H1 (cell line): ENCODE data around the gene FGGY. TPM values are rescaled to one million over a fixed set of nuclear protein-coding genes. Genes with fewer than 3 reads are reported as not detected.

Source experiments
- CTCF ChIA-PET: fragments of 300-600 bp; sonication (Branson Sonifier 250); formaldehyde crosslinking; loops from one replicate; lab custom pipeline; 2021; ENCODE audit not compliant: partially characterized antibody; lab: Charles Lee
- POLR2A ChIA-PET: fragments of 300-600 bp; sonication (Branson Sonifier 250); formaldehyde crosslinking; loops from one replicate; lab custom pipeline; 2021; ENCODE audit warnings: inconsistent platforms; ENCODE audit not compliant: partially characterized antibody; lab: Charles Lee
- DNase-seq, 2 experiments: peaks; one replicate each; pipeline versions ENCODE4 v3.0.0 to v3.0.0-alpha.2; 2010 to 2022; ENCODE audit warnings: low spot score in 2 of 2, low read depth in 1 of 2, mixed read lengths in 1 of 2
- FAIRE-seq: peaks from 2 replicates; lab custom pipeline; 2011; peaks lifted over from hg19 to GRCh38; lab: Jason Lieb, UNC
- H2AFZ ChIP-seq: 2 replicates; pipeline ENCODE4 v1.8.1; 2012; ENCODE audit warnings: low read length, inconsistent platforms
- H2AK5ac ChIP-seq: 2 replicates; pipeline ENCODE4 v1.6.1; 2013; ENCODE audit warnings: low read depth, low read length
- H2BK120ac ChIP-seq: replicated peaks from 2 replicates; pipeline ENCODE3; 2013; ENCODE audit warnings: low read depth, low read length, inconsistent platforms
- H2BK12ac ChIP-seq: 2 replicates; pipeline ENCODE4 v1.6.1; 2013; ENCODE audit warnings: low read depth, low read length
- H2BK15ac ChIP-seq: 2 replicates; pipeline ENCODE4 v1.6.1; 2013; ENCODE audit warnings: low read length
- H2BK20ac ChIP-seq: 2 replicates; pipeline ENCODE4 v1.6.1; 2013; ENCODE audit warnings: low read length
- H2BK5ac ChIP-seq: 2 replicates; pipeline ENCODE4 v1.6.1; 2013; ENCODE audit warnings: low read depth, low read length
- H3K14ac ChIP-seq: 2 replicates; pipeline ENCODE4 v1.6.1; 2013; ENCODE audit warnings: inconsistent platforms; ENCODE audit not compliant: insufficient read length
- H3K18ac ChIP-seq: 2 replicates; pipeline ENCODE4 v1.6.1; 2013; ENCODE audit warnings: low read length; ENCODE audit errors: extremely low read depth
- H3K23ac ChIP-seq: 2 replicates; pipeline ENCODE4 v1.6.1; 2013; ENCODE audit warnings: inconsistent platforms; ENCODE audit not compliant: insufficient read length
- H3K23me2 ChIP-seq: 2 replicates; pipeline ENCODE4 v1.6.1; 2013; ENCODE audit warnings: low read depth, low read length
- H3K27ac ChIP-seq: 2 replicates; pipeline ENCODE4 v1.6.1; 2011; ENCODE audit warnings: low read depth, low read length, inconsistent platforms
- H3K27me3 ChIP-seq, 4 experiments: replicated peaks in 1 of 4; 1 replicate in 1 of 4; 2 replicates in 3 of 4; pipeline versions ENCODE4 v1.6.1 to v1.8.1; 2011 to 2013; ENCODE audit warnings: low read length in 3 of 4, mild to moderate bottlenecking in 3 of 4, inconsistent platforms in 2 of 4, mixed read lengths in 2 of 4, moderate library complexity in 1 of 4; ENCODE audit not compliant: control insufficient read depth in 3 of 4, insufficient read depth in 3 of 4; ENCODE audit errors: extremely low read depth in 1 of 4
- H3K36me3 ChIP-seq, 4 experiments: 2 replicates each; pipeline versions ENCODE4 v1.6.1 to v1.8.1; 2011 to 2013; ENCODE audit warnings: mild to moderate bottlenecking in 4 of 4, low read length in 3 of 4, moderate library complexity in 2 of 4, control low read depth in 1 of 4, inconsistent platforms in 1 of 4; ENCODE audit not compliant: insufficient read depth in 4 of 4, control insufficient read depth in 2 of 4
- H3K4ac ChIP-seq: replicated peaks from 2 replicates; pipeline ENCODE3; 2013; ENCODE audit warnings: low read length, low read depth, mixed read lengths, inconsistent platforms; ENCODE audit not compliant: insufficient read length
- H3K4me1 ChIP-seq, 4 experiments: replicated peaks in 1 of 4; 1 replicate in 1 of 4; 2 replicates in 3 of 4; pipeline versions ENCODE4 v1.6.1 to v1.8.1; 2011 to 2013; ENCODE audit warnings: low read length in 3 of 4, inconsistent platforms in 2 of 4, mixed read lengths in 1 of 4; ENCODE audit not compliant: insufficient read depth in 4 of 4, control insufficient read depth in 3 of 4
- H3K4me2 ChIP-seq, 2 experiments: 2 replicates each; pipeline versions ENCODE4 v1.6.1 to v1.8.1; 2011 to 2013; ENCODE audit warnings: low read depth in 2 of 2, low read length in 2 of 2, control low read depth in 1 of 2, inconsistent platforms in 1 of 2, mild to moderate bottlenecking in 1 of 2; ENCODE audit not compliant: insufficient read depth in 1 of 2
- H3K4me3 ChIP-seq, 4 experiments: fragments of 200-600, 300-600 bp in 1 of 4; sonication (generic), shearing (Covaris generic), sonication (Bioruptor Twin) in 1 of 4; 2 replicates each; pipeline versions ENCODE4 v1.5.1 to v1.8.1; 2011 to 2016; ENCODE audit warnings: low read length in 4 of 4, low read depth in 3 of 4, control low read depth in 2 of 4, inconsistent platforms in 2 of 4, mild to moderate bottlenecking in 2 of 4, mixed read lengths in 1 of 4, moderate library complexity in 1 of 4; ENCODE audit not compliant: insufficient read depth in 2 of 4; ENCODE audit errors: extremely low read depth in 1 of 4
- H3K56ac ChIP-seq: replicated peaks from 2 replicates; pipeline ENCODE3; 2013; ENCODE audit warnings: low read depth, mild to moderate bottlenecking, mixed read lengths, low read length, inconsistent platforms; ENCODE audit not compliant: insufficient read length
- H3K79me1 ChIP-seq: 2 replicates; pipeline ENCODE4 v1.6.1; 2013; ENCODE audit warnings: low read depth, low read length, control low read depth
- H3K79me2 ChIP-seq, 2 experiments: 2 replicates each; pipeline versions ENCODE4 v1.6.1 to v1.8.1; 2012 to 2013; ENCODE audit warnings: low read length in 2 of 2, mild to moderate bottlenecking in 2 of 2, inconsistent platforms in 1 of 2; ENCODE audit not compliant: insufficient read depth in 2 of 2, control insufficient read depth in 1 of 2
- H3K9ac ChIP-seq, 4 experiments: replicated peaks in 1 of 4; 1 replicate in 1 of 4; 2 replicates in 3 of 4; pipeline versions ENCODE4 v1.6.1 to v1.8.1; 2011 to 2013; ENCODE audit warnings: low read depth in 3 of 4, low read length in 3 of 4, control low read depth in 2 of 4, mild to moderate bottlenecking in 2 of 4, moderate library complexity in 2 of 4, inconsistent platforms in 1 of 4; ENCODE audit errors: extremely low read depth in 1 of 4
- H3K9me3 ChIP-seq, 2 experiments: 2 replicates each; pipeline versions ENCODE4 v1.6.1 to v1.8.1; 2012 to 2013; ENCODE audit warnings: mild to moderate bottlenecking in 2 of 2, moderate library complexity in 2 of 2, control low read depth in 1 of 2, inconsistent platforms in 1 of 2, low read depth in 1 of 2, low read length in 1 of 2, mixed read lengths in 1 of 2; ENCODE audit not compliant: insufficient read depth in 2 of 2
- H4K20me1 ChIP-seq, 2 experiments: replicated peaks in 1 of 2; 2 replicates each; pipeline versions ENCODE3 to v1.8.1; 2011 to 2013; ENCODE audit warnings: inconsistent platforms in 2 of 2, low read length in 2 of 2, mild to moderate bottlenecking in 1 of 2; ENCODE audit not compliant: insufficient read depth in 2 of 2, control insufficient read depth in 1 of 2
- H4K5ac ChIP-seq: 2 replicates; pipeline ENCODE4 v1.6.1; 2013; ENCODE audit warnings: low read length, low read depth, mixed read lengths, inconsistent platforms; ENCODE audit not compliant: insufficient read length
- H4K8ac ChIP-seq: 2 replicates; pipeline ENCODE4 v1.8.0; 2013; ENCODE audit warnings: mild to moderate bottlenecking, moderate library complexity, low read length, inconsistent platforms; ENCODE audit not compliant: insufficient read depth; ENCODE audit errors: extremely low read depth
- H4K91ac ChIP-seq: replicated peaks from 2 replicates; pipeline ENCODE3; 2013; ENCODE audit warnings: low read length, mixed read lengths, inconsistent platforms; ENCODE audit not compliant: insufficient read length
- CEBPB ChIP-seq: IDR thresholded peaks from 2 replicates; pipeline ENCODE4 v1.6.1; 2012; ENCODE audit warnings: low read depth, low read length
- CREB1 ChIP-seq: IDR thresholded peaks from 2 replicates; pipeline ENCODE4 v1.6.1; 2012; ENCODE audit warnings: inconsistent platforms
- EZH2 ChIP-seq: fragments of 200-600 bp; sonication (generic); IDR thresholded peaks from 2 replicates; pipeline ENCODE4 v1.7.1; 2012; ENCODE audit warnings: low read depth, mild to moderate bottlenecking, moderate library complexity, low read length, inconsistent platforms; ENCODE audit not compliant: severe bottlenecking
- HDAC2 ChIP-seq, 2 experiments: fragments of 300-600 bp in 1 of 2; sonication (generic) in 1 of 2; IDR thresholded peaks; 2 replicates each; pipeline ENCODE4 v1.6.1; 2011 to 2012; ENCODE audit warnings: low read depth in 2 of 2, low read length in 2 of 2, mild to moderate bottlenecking in 2 of 2, moderate library complexity in 2 of 2, borderline replicate concordance in 1 of 2, inconsistent platforms in 1 of 2
- KDM1A ChIP-seq: fragments of 200-600, 300-600 bp; sonication (generic); IDR thresholded peaks from 2 replicates; pipeline ENCODE4 v1.7.1; 2016; ENCODE audit warnings: mild to moderate bottlenecking, low read length, borderline replicate concordance
- KDM4A ChIP-seq: IDR thresholded peaks from one replicate; pipeline ENCODE4 v1.7.1; 2012; ENCODE audit warnings: low read depth, mild to moderate bottlenecking, moderate library complexity, low read length, inconsistent platforms; ENCODE audit not compliant: severe bottlenecking
- MAX ChIP-seq: IDR thresholded peaks from 2 replicates; pipeline ENCODE4 v1.6.1; 2012; ENCODE audit warnings: inconsistent platforms
- POU5F1 ChIP-seq: IDR thresholded peaks from 2 replicates; pipeline ENCODE4 v1.6.1; 2011; ENCODE audit warnings: low read depth, mild to moderate bottlenecking, low read length, moderate library complexity
- RFX5 ChIP-seq: IDR thresholded peaks from 2 replicates; pipeline ENCODE4 v1.6.1; 2011; ENCODE audit warnings: low read depth, low read length, improper control_type of control experiment, borderline replicate concordance
- SP1 ChIP-seq: IDR thresholded peaks from 2 replicates; pipeline ENCODE4 v1.6.1; 2011; ENCODE audit warnings: low read depth, low read length
- SP2 ChIP-seq: IDR thresholded peaks from 2 replicates; pipeline ENCODE4 v1.6.1; 2012; ENCODE audit warnings: mild to moderate bottlenecking, low read length, inconsistent platforms
- SRF ChIP-seq: IDR thresholded peaks from 2 replicates; pipeline ENCODE4 v1.6.1; 2011; ENCODE audit warnings: mild to moderate bottlenecking, low read depth, low read length, moderate library complexity
- TAF1 ChIP-seq: IDR thresholded peaks from 2 replicates; pipeline ENCODE4 v1.6.1; 2011; ENCODE audit warnings: mild to moderate bottlenecking, low read depth, low read length
- ZNF274 ChIP-seq: IDR thresholded peaks from 2 replicates; pipeline ENCODE4 v1.7.0; 2012; ENCODE audit warnings: low read length, borderline replicate concordance; ENCODE audit errors: extremely low read depth
- WGBS, 2 experiments: shearing (Covaris generic) in 1 of 2; methylation state at CpG; one replicate each; pipeline versions ENCODE4 v1.1.6 to v1.1.7; 2013 to 2015; ENCODE audit warnings: low lambda C conversion rate in 2 of 2, mixed read lengths in 2 of 2, inconsistent platforms in 1 of 2, low coverage in 1 of 2, missing lambda C conversion rate in 1 of 2; ENCODE audit not compliant: insufficient replicate concordance in 2 of 2, insufficient coverage in 1 of 2, insufficient read length in 1 of 2; ENCODE audit errors: extremely low coverage in 1 of 2, missing lambda C conversion rate in 1 of 2; 5-methylcytosine and 5-hydroxymethylcytosine counted together
- polyA plus RNA-seq, 7 experiments: library from polyadenylated mRNA; depleted of rRNA in 3 of 7; stranded (reverse) in 5 of 7; unstranded in 2 of 7; fragments of >200 nt in 5 of 7; fragments of 200-250 nt in 2 of 7; gene quantifications; 1 replicate in 5 of 7; 2 replicates in 1 of 7; 4 replicates in 1 of 7; pipeline versions ENCODE4 v1.2.1 to v1.2.3, GENCODE V29; 2011 to 2013; ENCODE audit warnings: missing spikeins in 2 of 7, mixed read lengths in 2 of 7
- total RNA-seq: library from RNA; stranded (reverse); fragmentation: NEBNext Ultra II Directional; extraction: Animal tissue kit (Norgen Biotek cat#: 25700); gene quantifications from 2 replicates; pipeline ENCODE4 v1.2.1, GENCODE V29; 2021

FGGY gene
- total and polyA plus RNA-seq, 2 of the 8 experiments (the other 6 are each of a cell fraction or from before 2014, with no cell fraction given) = 10.3 to 12.5 TPM

GRCh38 chr1:59480188-59480888, 183.4 kb downstream of the FGGY start:
- POLR2A ChIA-PET = no interaction called here
- no peaks in the 10 kb centered on the region for H3K36me3 ChIP-seq
- TF ChIP-seq KDM4A = no peak
- no peak for TF ChIP-seq POU5F1
- TF ChIP-seq SP1 = no peak
- no peak for TF ChIP-seq ZNF274
- TF ChIP-seq EZH2 = no peak
- no peak for TF ChIP-seq TAF1
- TF ChIP-seq SP2 = no peak
- TF ChIP-seq CREB1 = no peak
- no peak for TF ChIP-seq HDAC2 (IDR thresholded peaks at IDR 0.05; ENCODE audit: borderline replicate concordance in 1 of 2, low read depth in 2 of 2, low read length in 2 of 2)
- TF ChIP-seq CEBPB = no peak
- TF ChIP-seq SRF = no peak
- TF ChIP-seq KDM1A = no peak
- TF ChIP-seq RFX5 = no peak
- no peak for TF ChIP-seq MAX

More at GRCh38 chr1:59480188-59480888, 183.4 kb downstream of the FGGY start:
- Histone ChIP-seq H3K9me3 (no peaks in the 10 kb centered on the region), H3K4me2 (no peak overlapping the region), H3K18ac (no peak overlapping the region), H4K8ac (no peak overlapping the region), H3K27me3 (peaks cover 0 to 1% (median 0%) of the 10 kb centered on the region in 4 experiments; a peak in 1 of 7 replicates), H3K27ac (no peak overlapping the region), H4K91ac (no peak overlapping the region), H3K79me1 (no peaks in the 10 kb centered on the region), H3K23me2 (no peaks in the 10 kb centered on the region), H3K79me2 (no peaks in the 10 kb centered on the region), H3K14ac (no peak overlapping the region), H3K23ac (no peak overlapping the region), H2BK5ac (no peak overlapping the region), H2BK15ac (no peak overlapping the region), H3K4me3 (no peak overlapping the region), H2AFZ (no peak overlapping the region), H4K20me1 (no peaks in the 10 kb centered on the region), H3K56ac (no peak overlapping the region), H2BK12ac (no peak overlapping the region), H3K9ac (no peak overlapping the region), H3K4ac (no peak overlapping the region), H2BK120ac (no peak overlapping the region), H2BK20ac (no peak overlapping the region), H2AK5ac (no peak overlapping the region), H4K5ac (no peak overlapping the region), H3K4me1 (peaks cover 0 to 3% (median 0%) of the 10 kb centered on the region in 4 experiments; a peak in 1 of 7 replicates)
- DNase-seq (no peak), FAIRE-seq (no peak)
- CTCF ChIA-PET = no interaction called here
- 93% methylated on average over 7 of the region's 7 CpGs; no CpG with 5 or more reads in 1 of the 2 experiments for WGBS, 2 experiments
